ENCODE data around the gene NAE1.

The NAE1 gene

GRCh38 chr16:66850115-66850815 lies 19.5 kb upstream of the NAE1 start:
- TF ChIP-seq CTCF (IDR thresholded peaks at IDR 0.05; ENCODE audit: extremely low read depth, insufficient read depth, missing control alignments) = no peak
- in situ Hi-C loops (cut with MboI; ENCODE audit: low pct_unique_long_range_greater_than_20kb, low sequenced_read_pairs, unreplicated experiment) = loop anchor here (25.0 kb wide), 1 partner anchor 438 kb away; no protein-coding TSS in a partner anchor
- no peak for DNase-seq (ENCODE audit: low spot score)

GRCh38 chr16:66849549-66849948 lies 18.8 kb upstream of the NAE1 start:
- no peak for DNase-seq (ENCODE audit: low spot score)
- in situ Hi-C loops (cut with MboI; ENCODE audit: low pct_unique_long_range_greater_than_20kb, low sequenced_read_pairs, unreplicated experiment) = no loop called here
- no peak for TF ChIP-seq CTCF (IDR thresholded peaks at IDR 0.05; ENCODE audit: extremely low read depth, insufficient read depth, missing control alignments)

- no peak for DNase-seq (ENCODE audit: low spot score)
- no peak for TF ChIP-seq CTCF (IDR thresholded peaks at IDR 0.05; ENCODE audit: extremely low read depth, insufficient read depth, missing control alignments)
- in situ Hi-C loops (cut with MboI; ENCODE audit: low pct_unique_long_range_greater_than_20kb, low sequenced_read_pairs, unreplicated experiment) = no loop called here
These were observed 18.2 kb upstream of the NAE1 start for GRCh38 chr16:66849021-66849420.

GRCh38 chr16:66848172-66848571 lies 17.4 kb upstream of the NAE1 start:
- no peak for TF ChIP-seq CTCF (IDR thresholded peaks at IDR 0.05; ENCODE audit: extremely low read depth, insufficient read depth, missing control alignments)
- in situ Hi-C loops (cut with MboI; ENCODE audit: low pct_unique_long_range_greater_than_20kb, low sequenced_read_pairs, unreplicated experiment) = no loop called here
- DNase-seq (ENCODE audit: low spot score) = no peak

DNA sequence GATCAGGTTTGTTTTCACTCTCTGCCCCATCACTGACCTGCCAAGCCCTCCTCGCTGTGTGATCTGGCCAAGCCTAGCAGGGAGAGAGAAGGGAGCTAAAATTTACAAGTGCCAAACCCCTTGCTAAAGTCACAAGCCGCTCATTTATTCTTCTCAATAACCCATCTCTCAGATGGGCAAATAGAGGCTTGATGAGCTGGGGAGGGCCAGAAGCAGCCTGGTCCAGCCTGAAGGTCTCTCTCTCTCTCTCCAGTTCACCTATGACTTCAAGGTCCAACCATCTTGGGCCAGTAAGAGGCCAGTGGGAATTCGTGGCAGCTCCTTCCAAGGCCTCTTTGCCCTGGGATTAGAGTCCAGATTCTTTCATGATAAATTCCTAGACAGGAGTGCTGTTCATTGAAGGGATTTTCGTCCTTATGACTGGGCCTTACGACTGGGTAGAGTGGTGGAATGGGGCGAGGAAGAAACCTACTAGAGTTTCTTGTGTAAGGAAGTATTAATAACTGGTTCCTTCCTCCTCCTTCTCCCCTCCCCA lies 16.8 kb upstream of the NAE1 start:
- in situ Hi-C loops (cut with MboI; ENCODE audit: low pct_unique_long_range_greater_than_20kb, low sequenced_read_pairs, unreplicated experiment) = no loop called here
- TF ChIP-seq CTCF (IDR thresholded peaks at IDR 0.05; ENCODE audit: extremely low read depth, insufficient read depth, missing control alignments) = no peak
- DNase-seq (ENCODE audit: low spot score) = no peak

- no peak for TF ChIP-seq CTCF (IDR thresholded peaks at IDR 0.05; ENCODE audit: extremely low read depth, insufficient read depth, missing control alignments)
These were observed 16.1 kb upstream of the NAE1 start for GRCh38 chr16:66846831-66847230.

More at GRCh38 chr16:66846831-66847230, 16.1 kb upstream of the NAE1 start:
- DNase-seq (ENCODE audit: low spot score) = no peak
- in situ Hi-C loops (cut with MboI; ENCODE audit: low pct_unique_long_range_greater_than_20kb, low sequenced_read_pairs, unreplicated experiment) = no loop called here

Measured in GM13977 (cell line).